Mucosa of gallbladder (tissue), 1 donor: ENCODE results near the gene IGFBP2. TPM values are rescaled to one million over a fixed set of nuclear protein-coding genes. Genes with fewer than 3 reads are reported as not detected.
"Not testable (repeated sequence)": the region's sequence is repeated elsewhere in the genome, so short reads cannot be mapped to it uniquely, and the experiment has no call there.

Experiments used
- DNase-seq: peaks from one replicate; pipeline ENCODE4 v3.0.0-alpha.2; 2020; ENCODE audit warnings: low spot score
- total RNA-seq: library from RNA; stranded (reverse); gene quantifications from one replicate; pipeline ENCODE4 v1.2.1, GENCODE V29; 2021
- donor health status: DM: no; HTN: no; CAD: no.

Gene IGFBP2
- total RNA-seq = 27.7 TPM

GRCh38 chr2:216632952-216633615, at the start of gene IGFBP2:
IGFBP2 (plus strand) TSS chr2:216633420; CDS start chr2:216633524, 104 bp downstream.
- no peak for DNase-seq

- no peak for DNase-seq
Measured at GRCh38 chr2:216583606-216584005, 49.6 kb upstream of the IGFBP2 start.

GRCh38 chr2:216584112-216584511, 49.1 kb upstream of the IGFBP2 start:
- no peak for DNase-seq

GRCh38 chr2:216585441-216585840, 47.8 kb upstream of the IGFBP2 start:
- no peak for DNase-seq

- DNase-seq = no peak
Measured at GRCh38 chr2:216588861-216589710, 44.1 kb upstream of the IGFBP2 start.

GRCh38 chr2:216589791-216590190, 43.4 kb upstream of the IGFBP2 start:
- DNase-seq = no peak

- peak; percentile 13 for DNase-seq
Measured at GRCh38 chr2:216590780-216591179, 42.4 kb upstream of the IGFBP2 start.

GRCh38 chr2:216591480-216591879, 41.7 kb upstream of the IGFBP2 start:
- no peak for DNase-seq

GRCh38 chr2:216594081-216594480, 39.1 kb upstream of the IGFBP2 start:
- DNase-seq = no peak

GRCh38 chr2:216596236-216596979, 36.8 kb upstream of the IGFBP2 start:
- DNase-seq = peak; percentile 20

- no peak for DNase-seq
Measured at GRCh38 chr2:216596980-216597509, 36.2 kb upstream of the IGFBP2 start.

GRCh38 chr2:216597825-216598224, 35.4 kb upstream of the IGFBP2 start:
- not testable (repeated sequence) for DNase-seq

- DNase-seq = no peak
Measured at GRCh38 chr2:216601632-216602409, 31.4 kb upstream of the IGFBP2 start.

GRCh38 chr2:216603010-216603883, 30.0 kb upstream of the IGFBP2 start:
- no peak for DNase-seq

- no peak for DNase-seq
Measured at GRCh38 chr2:216603884-216604245, 29.4 kb upstream of the IGFBP2 start.

GRCh38 chr2:216604458-216604857, 28.8 kb upstream of the IGFBP2 start:
- DNase-seq = no peak

GRCh38 chr2:216606551-216607276, 26.5 kb upstream of the IGFBP2 start:
- DNase-seq = no peak

- DNase-seq = no peak
Measured at GRCh38 chr2:216607277-216607560, 26.0 kb upstream of the IGFBP2 start.

GRCh38 chr2:216608525-216608924, 24.7 kb upstream of the IGFBP2 start:
- no peak for DNase-seq
